RWPE1 (cell line): ENCODE results near the gene RASSF3.

Experiments used
- CTCF ChIA-PET: fragments of 350-600 bp; sonication (Branson Sonifier 250); formaldehyde crosslinking; extraction: SDS; loops from one replicate; lab custom pipeline; 2021; lab: Yijun Ruan, JAX
- POLR2A ChIA-PET: fragments of 400-600 bp; formaldehyde crosslinking; extraction: SDS; loops from one replicate; lab custom pipeline; 2020; ENCODE audit warnings: antibody characterized with exemption; ENCODE audit not compliant: low non-redundant PET; lab: Yijun Ruan, JAX
- DNase-seq: peaks from one replicate; pipeline ENCODE4 v3.0.0; 2012; ENCODE audit warnings: low spot score
- H3K27ac ChIP-seq: fragments of 450-650 bp; 2 replicates; pipeline ENCODE4 v1.5.1; 2017
- TF ChIP-seq, protein P1 (sequence below): fragments of 450-650 bp; conservative IDR thresholded peaks from 2 replicates; pipeline ENCODE4 v1.5.1; 2017; ENCODE audit warnings: low read depth, mild to moderate bottlenecking

RASSF3 gene

GRCh38 chr12:64679487-64680001, 69.2 kb downstream of the RASSF3 start:
- peak overlapping the region; percentile 98 for H3K27ac ChIP-seq
- POLR2A ChIA-PET: no interaction called here
- peak; percentile 82 for DNase-seq
- TF ChIP-seq, protein P1, sequence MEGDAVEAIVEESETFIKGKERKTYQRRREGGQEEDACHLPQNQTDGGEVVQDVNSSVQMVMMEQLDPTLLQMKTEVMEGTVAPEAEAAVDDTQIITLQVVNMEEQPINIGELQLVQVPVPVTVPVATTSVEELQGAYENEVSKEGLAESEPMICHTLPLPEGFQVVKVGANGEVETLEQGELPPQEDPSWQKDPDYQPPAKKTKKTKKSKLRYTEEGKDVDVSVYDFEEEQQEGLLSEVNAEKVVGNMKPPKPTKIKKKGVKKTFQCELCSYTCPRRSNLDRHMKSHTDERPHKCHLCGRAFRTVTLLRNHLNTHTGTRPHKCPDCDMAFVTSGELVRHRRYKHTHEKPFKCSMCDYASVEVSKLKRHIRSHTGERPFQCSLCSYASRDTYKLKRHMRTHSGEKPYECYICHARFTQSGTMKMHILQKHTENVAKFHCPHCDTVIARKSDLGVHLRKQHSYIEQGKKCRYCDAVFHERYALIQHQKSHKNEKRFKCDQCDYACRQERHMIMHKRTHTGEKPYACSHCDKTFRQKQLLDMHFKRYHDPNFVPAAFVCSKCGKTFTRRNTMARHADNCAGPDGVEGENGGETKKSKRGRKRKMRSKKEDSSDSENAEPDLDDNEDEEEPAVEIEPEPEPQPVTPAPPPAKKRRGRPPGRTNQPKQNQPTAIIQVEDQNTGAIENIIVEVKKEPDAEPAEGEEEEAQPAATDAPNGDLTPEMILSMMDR: no peak
- CTCF ChIA-PET: interaction anchor here (0.9 to 1.2 kb wide), 2 partner anchors 130 kb away, joined by 3 to 8 read pairs; no protein-coding TSS in a partner anchor

GRCh38 chr12:64680235-64680634, 69.9 kb downstream of the RASSF3 start:
- POLR2A ChIA-PET: no interaction called here
- TF ChIP-seq, protein P1: no peak
- H3K27ac ChIP-seq: peak overlapping the region; percentile 98
- DNase-seq: peak; percentile 45
- CTCF ChIA-PET: interaction anchor here (0.9 to 1.0 kb wide), 2 partner anchors 94 to 131 kb away, joined by 3 to 8 read pairs; no protein-coding TSS in a partner anchor

GRCh38 chr12:64681200-64682052, 71.1 kb downstream of the RASSF3 start:
- DNase-seq: no peak
- ChIA-PET POLR2A (no interaction called here), CTCF (interaction anchor here (1.0 kb wide), 2 partner anchors 93 to 132 kb away, joined by 3 read pairs; no protein-coding TSS in a partner anchor)
- peak overlapping the region; percentile 98 for H3K27ac ChIP-seq
- TF ChIP-seq, protein P1: no peak

- H3K27ac ChIP-seq: no peak overlapping the region
- ChIA-PET CTCF (no interaction called here), POLR2A (no interaction called here)
- no peak for DNase-seq
- TF ChIP-seq, protein P1: no peak
Measured at GRCh38 chr12:64682572-64683277, 72.4 kb downstream of the RASSF3 start.

- H3K27ac ChIP-seq: no peak overlapping the region
- no peak for DNase-seq
- POLR2A ChIA-PET: no interaction called here
- CTCF ChIA-PET: no interaction called here
- TF ChIP-seq, protein P1: no peak
Measured at GRCh38 chr12:64683816-64684543, 73.7 kb downstream of the RASSF3 start.

GRCh38 chr12:64685050-64685449, 74.8 kb downstream of the RASSF3 start:
- CTCF ChIA-PET: no interaction called here
- no peak for DNase-seq
- POLR2A ChIA-PET: no interaction called here

More at GRCh38 chr12:64685050-64685449, 74.8 kb downstream of the RASSF3 start:
- no peak overlapping the region for H3K27ac ChIP-seq
- TF ChIP-seq, protein P1: no peak
